SIG-M5 treated with dmso at 0.1 percent for 504 hours (cell line): ENCODE results near the gene PARD6G.
"Not testable (repeated sequence)": the region's sequence is repeated elsewhere in the genome, so short reads cannot be mapped to it uniquely, and the experiment has no call there.

ENCODE experiments used
- DNase-seq: peaks from one replicate; lab custom pipeline; 2025; ENCODE audit not compliant: unreplicated experiment; lab: John Stamatoyannopoulos, UW

PARD6G gene

GRCh38 chr18:80241919-80242777, 5.2 kb downstream of the PARD6G start:
- no peak for DNase-seq

GRCh38 chr18:80239830-80240229, 7.5 kb downstream of the PARD6G start:
- DNase-seq = no peak

GRCh38 chr18:80238651-80239260, 8.6 kb downstream of the PARD6G start:
- DNase-seq = no peak

DNA sequence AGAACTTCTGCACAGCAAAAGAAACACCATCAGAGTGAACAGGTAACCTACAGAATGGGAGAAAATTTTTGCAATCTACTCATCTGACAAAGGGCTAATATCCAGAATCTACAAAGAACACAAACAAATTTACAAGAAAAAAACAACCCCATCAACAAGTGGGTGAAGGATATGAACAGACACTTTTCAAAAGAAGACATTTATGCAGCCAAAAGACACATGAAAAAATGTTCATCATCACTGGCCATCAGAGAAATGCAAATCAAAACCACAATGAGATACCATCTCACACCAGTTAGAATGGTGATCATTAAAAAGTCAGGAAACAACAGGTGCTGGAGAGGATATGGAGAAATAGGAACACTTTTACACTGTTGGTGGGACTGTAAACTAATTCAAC, 9.8 kb downstream of the PARD6G start:
- DNase-seq = not testable (repeated sequence)

DNA sequence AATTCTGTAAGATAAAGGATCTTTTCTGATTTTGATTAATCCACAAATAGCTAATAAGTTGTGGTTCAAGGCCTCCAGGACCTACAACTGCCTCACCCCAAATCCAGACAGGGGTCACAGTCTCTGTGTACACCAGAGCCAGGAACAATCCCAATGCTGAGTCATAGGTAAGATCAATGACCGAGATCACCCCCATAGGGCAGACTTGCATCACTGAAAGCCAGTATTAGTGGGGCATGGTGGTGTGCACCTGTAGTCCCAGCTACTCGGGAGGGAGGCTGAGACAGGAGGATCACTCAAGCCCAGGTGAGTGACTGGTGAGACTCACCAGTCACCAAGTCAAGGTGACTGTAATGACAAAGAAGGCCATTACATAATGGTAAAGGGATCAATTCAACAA, 12.9 kb downstream of the PARD6G start:
- no peak for DNase-seq

- no peak for DNase-seq
Observed at GRCh38 chr18:80233899-80234298, 13.4 kb downstream of the PARD6G start.

- DNase-seq = no peak
Observed at GRCh38 chr18:80233201-80233835, 14.0 kb downstream of the PARD6G start.

GRCh38 chr18:80232710-80233109, 14.6 kb downstream of the PARD6G start:
- no peak for DNase-seq

GRCh38 chr18:80232030-80232429, 15.3 kb downstream of the PARD6G start:
- DNase-seq = no peak

GRCh38 chr18:80231616-80232015, 15.7 kb downstream of the PARD6G start:
- DNase-seq = no peak

- DNase-seq = no peak
Observed at GRCh38 chr18:80231151-80231550, 16.2 kb downstream of the PARD6G start.

- DNase-seq = no peak
Observed at GRCh38 chr18:80229766-80230745, 17.3 kb downstream of the PARD6G start.

GRCh38 chr18:80229363-80229762, 18.0 kb downstream of the PARD6G start:
- DNase-seq = no peak

DNA sequence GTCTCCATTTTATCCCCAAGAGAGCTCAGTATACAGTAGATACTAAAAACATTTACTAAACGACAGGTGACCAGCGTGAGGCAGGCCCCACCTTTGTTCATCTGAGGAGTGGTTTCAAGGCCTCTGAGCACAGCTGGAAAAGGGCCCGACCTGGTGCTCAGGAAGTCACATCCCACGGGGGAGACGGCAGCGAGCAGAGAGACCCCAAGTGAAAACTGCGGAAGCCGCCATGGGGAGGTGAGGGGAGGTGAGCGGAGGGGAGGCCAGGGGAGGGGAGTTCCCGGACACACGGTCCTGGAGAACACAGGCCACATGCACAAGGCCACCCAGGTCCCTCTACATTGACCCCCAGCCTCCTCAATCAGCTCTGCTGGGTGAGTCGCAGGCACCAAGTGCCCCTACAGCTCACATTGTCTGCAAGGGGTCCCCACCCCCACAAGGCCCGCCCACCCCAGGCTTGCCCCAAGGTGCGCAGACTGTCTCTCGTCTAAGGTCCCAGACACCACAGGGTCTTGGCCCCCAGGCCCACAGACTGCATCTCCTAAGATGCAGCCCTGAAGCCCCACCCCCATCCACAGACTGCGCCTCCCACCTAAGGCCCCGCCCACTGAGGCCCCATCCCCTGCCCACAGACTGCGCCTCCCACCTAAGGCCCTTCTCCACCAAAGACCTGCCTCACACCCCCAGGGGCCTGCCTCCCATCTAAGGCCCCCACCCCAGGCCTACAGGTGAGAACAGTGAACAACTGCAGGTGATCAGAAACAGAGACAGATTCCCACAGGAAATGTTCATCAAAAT, 19.1 kb downstream of the PARD6G start:
- DNase-seq = no peak

DNA sequence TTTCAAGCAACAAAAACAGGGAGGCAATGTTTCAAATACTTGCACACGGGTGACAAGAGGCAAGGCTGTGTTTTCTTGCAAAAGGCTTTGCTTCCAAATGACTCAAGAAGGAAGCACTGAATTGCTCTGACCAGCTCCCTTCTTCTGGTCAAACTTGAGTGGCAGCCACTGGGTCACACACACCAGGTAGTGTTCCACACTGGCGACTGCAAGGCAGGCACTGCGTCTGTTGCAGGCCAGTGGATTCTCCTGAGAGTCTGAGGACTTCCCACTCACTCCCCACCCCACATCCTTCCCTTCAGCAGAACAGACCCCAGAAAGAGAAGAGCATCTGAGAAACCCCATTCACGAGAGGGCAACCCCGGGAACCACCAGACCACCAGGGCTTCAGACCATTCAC, 19.8 kb downstream of the PARD6G start:
- no peak for DNase-seq

- DNase-seq = no peak
Observed at GRCh38 chr18:80225685-80226084, 21.6 kb downstream of the PARD6G start.

- no peak for DNase-seq
Observed at GRCh38 chr18:80223581-80224148, 23.6 kb downstream of the PARD6G start.

DNA sequence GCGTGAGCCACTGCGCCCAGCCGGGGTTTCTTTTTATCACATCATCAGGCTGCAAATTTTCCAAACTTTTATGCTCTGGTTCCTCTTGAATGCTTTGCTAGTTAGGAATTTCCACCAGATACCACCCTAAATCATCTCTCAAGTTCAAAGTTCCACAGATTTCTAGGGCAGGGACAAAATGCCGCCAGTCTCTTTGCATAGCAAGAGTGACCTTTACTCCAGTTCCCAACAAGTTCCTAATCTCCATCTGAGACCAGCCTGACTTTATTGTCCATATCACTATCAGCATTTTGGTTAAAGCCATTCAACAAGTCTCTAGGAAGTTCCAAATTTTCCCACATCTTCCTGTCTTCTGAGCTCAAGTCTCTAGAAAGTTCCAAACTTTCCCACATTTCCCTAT, 27.8 kb downstream of the PARD6G start:
- DNase-seq = not testable (repeated sequence)

DNA sequence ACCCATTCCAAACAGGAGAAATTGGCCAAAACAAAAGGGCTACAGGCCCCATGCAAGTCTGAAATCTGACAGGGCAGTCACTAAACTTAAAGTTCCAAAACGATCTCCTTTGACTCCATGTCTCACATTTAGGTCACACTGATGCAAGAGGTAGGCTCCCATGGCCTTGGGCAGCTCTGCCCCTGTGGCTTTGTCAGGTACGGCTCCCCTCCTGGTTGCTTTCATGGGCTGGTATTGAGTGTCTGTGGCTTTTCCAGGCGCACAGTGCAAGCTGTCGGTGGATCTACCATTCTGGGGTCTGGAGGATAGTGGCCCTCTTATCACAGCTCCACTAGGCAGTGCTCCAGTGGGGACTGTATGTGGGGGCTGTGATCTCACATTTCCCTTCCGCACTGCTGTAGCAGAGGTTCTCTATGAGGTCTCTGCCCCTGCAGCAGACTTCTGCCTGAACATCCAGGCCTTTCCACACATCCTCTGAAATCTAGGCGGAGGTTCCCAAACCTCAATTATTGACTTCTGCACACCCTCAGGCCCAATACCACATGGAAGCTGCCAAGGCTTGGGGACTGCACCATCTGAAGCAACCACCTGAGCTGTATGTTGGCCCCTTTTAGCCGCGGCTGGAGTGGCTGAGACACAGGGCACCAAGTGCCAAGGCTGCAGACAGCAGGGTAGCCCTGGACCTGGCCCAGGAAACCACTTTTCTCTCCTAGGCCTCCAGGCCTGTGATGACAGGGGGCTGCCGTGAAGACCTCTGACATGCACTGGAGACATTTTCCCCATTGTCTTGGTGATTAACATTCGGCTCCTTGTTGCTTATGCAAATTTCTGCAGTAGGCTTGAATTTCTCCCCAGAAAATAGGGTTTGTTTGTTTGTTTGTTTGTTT, 28.7 kb downstream of the PARD6G start:
- DNase-seq = no peak
